ENCODE results near the gene ARL13B.
A peak's percentile ranks its signal among the peaks of the same experiment; 100 is the strongest.

Gene ARL13B

DNA sequence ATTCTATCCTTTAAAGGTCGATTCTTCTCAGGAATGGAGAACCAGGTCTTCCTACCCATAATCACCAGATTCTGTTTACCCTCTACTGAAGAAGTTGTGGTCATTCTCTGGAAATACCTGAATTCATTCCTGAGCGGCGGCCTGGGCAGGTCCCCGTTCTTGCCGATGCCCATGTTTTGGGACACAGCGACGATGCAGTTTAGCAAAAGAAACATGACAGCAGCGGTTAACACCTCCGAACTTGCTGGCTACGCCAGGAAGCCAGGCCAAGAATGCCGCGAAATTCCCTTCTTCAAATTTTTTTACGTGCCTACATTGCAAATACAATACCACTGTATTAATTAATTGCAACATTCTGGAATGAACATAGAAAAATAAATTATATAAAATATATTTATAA lies 81.3 kb downstream of the ARL13B start:
- no peak overlapping the region for H3K4me3 ChIP-seq (ENCODE audit: low read depth, low read length)
- DNase-seq (ENCODE audit: low read depth): no peak
- TF ChIP-seq, protein P1, sequence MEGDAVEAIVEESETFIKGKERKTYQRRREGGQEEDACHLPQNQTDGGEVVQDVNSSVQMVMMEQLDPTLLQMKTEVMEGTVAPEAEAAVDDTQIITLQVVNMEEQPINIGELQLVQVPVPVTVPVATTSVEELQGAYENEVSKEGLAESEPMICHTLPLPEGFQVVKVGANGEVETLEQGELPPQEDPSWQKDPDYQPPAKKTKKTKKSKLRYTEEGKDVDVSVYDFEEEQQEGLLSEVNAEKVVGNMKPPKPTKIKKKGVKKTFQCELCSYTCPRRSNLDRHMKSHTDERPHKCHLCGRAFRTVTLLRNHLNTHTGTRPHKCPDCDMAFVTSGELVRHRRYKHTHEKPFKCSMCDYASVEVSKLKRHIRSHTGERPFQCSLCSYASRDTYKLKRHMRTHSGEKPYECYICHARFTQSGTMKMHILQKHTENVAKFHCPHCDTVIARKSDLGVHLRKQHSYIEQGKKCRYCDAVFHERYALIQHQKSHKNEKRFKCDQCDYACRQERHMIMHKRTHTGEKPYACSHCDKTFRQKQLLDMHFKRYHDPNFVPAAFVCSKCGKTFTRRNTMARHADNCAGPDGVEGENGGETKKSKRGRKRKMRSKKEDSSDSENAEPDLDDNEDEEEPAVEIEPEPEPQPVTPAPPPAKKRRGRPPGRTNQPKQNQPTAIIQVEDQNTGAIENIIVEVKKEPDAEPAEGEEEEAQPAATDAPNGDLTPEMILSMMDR (IDR thresholded peaks at IDR 0.05; ENCODE audit: control insufficient read depth, extremely low read depth, insufficient read depth): no peak

DNA sequence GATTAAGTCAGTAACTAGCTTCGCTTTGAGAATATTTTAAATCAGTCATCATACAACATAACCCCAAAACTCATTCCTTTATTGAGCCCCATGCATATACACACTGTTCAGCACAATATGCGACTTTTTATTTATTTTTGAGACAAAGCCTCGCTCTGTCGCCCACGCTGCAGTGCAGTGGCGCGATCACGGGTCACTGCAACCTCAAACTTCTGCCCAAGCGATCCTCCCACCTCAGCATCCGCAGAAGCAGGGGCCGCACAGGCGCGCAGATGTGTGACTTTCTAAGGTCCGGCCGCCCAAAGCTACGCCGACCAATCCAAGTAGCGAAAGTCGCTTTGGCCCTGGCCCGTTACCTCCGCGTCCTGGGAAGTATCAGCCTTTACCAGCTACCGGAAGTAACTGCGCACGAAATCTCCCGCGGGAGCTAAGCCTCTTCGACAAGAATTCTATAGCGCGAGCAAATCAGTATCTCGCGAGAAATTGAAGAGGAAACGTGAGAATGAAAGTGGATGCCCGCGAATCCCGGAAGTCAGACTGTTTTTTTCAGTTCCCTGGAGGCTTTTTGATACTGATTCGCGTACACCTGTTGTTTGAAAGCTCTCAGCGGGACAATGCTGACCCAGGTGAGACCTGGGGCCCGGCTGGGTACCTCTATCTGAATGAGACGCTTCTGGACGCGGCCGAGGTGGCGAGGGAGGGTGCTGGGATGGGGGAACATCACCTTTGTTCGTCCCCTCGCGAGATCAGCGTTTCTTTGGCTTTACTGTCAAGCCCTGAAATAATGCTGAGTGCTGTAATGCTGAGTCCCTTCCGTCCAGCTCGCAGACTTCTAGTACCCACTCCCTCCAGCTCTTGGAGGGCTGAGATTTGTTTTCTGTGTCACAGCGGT lies 82.8 kb downstream of the ARL13B start, which contains the start of the genes DHFR2 and NSUN3:
Gene DHFR2, minus strand, starts transcription at position 404 of the 892 bp plus-strand sequence. CDS start 1,405 bp downstream, outside the sequence.
Gene NSUN3, plus strand, starts transcription at position 549 of the 892 bp plus-strand sequence. Its CDS starts 66 bp downstream, at position 615.
- H3K4me3 ChIP-seq (ENCODE audit: low read depth, low read length): peak within 1 kb of the TSS; percentile 80
- DNase-seq (ENCODE audit: low read depth): peak; percentile 97
- TF ChIP-seq, protein P1 (IDR thresholded peaks at IDR 0.05; ENCODE audit: control insufficient read depth, extremely low read depth, insufficient read depth): 0 out of 2 replicates have a peak, but pooled peaks have one; percentile 4

DNA sequence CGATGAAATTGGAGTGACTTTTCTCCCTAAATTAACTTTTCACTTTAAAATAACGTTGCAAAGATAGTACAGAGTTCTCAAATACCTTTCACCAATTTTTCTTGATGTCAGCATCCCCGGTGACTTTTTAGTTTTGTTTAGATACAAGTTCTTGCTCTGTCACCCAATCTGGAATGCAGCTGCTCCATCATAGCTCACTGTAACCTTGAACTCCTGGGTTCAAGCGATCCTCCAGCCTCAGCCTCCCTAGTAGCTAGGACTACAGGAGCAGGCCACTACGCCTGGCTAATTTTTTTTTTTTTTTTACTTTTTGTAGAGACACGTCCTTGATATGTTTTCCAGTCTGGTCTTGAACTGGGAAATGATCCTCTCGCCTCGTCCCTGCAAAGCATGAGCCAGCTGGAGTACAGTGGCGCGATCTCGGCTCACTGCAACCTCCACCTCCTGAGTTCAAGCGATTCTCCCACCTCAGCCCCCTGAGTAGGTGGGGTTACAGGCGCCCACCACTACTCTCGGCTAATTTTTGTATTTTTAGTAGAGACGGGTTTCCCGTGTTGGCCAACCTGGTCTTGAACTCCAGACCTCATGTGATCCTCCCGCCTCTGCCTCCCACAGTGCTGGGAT lies 83.7 kb downstream of the ARL13B start:
- no peak for DNase-seq (ENCODE audit: low read depth)
- H3K4me3 ChIP-seq (ENCODE audit: low read depth, low read length): peak overlapping the region; percentile 80
- TF ChIP-seq, protein P1 (IDR thresholded peaks at IDR 0.05; ENCODE audit: control insufficient read depth, extremely low read depth, insufficient read depth): no peak

DNA sequence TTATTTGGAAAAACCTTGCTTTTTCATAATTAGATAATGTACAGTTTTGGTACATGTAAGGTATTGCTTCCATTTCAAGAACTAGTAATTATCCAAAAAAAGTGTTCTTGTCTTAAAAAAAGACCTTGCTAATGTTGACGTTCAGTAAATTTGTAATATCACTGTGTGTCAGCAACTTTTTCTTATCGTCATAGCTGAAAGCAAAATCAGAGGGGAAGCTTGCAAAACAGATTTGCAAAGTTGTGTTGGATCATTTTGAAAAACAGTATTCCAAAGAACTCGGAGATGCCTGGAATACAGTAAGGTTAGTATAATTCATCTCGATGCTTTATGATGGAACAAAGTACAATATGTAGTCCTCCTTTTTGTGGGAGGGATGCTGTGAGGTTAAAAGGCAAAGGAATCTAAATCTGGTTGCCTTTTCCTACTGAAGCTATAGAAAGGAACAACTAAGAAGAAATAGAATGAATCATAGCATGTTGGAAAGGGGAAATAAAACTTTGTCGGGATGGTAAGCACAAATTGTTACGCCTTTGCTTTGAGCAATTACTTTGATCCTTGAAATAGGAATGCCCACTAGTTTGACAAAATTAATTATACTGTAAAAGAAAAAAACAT lies 84.4 kb downstream of the ARL13B start:
- no peak for DNase-seq (ENCODE audit: low read depth)
- TF ChIP-seq, protein P1 (IDR thresholded peaks at IDR 0.05; ENCODE audit: control insufficient read depth, extremely low read depth, insufficient read depth): no peak
- peak overlapping the region; percentile 80 for H3K4me3 ChIP-seq (ENCODE audit: low read depth, low read length)

DNA sequence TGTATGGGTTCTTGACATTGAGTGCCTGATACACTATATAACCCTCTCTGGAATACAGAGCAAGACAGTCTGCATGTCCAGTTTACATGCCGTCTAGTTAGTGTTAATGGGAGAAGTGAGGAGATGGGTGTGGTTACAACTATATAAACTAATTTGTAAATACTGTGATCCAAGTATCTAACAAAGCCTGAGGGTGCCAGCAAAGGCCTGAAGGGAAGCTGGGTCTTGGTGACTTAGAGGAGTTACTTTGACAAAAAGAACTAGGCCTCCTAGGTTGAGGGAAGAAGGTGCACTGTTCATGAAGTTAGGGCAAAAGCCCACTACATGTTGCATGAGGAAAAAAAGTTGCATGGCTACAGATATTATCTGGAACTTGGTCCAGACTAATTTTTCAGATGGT lies 85.2 kb downstream of the ARL13B start:
- DNase-seq (ENCODE audit: low read depth): no peak
- TF ChIP-seq, protein P1 (IDR thresholded peaks at IDR 0.05; ENCODE audit: control insufficient read depth, extremely low read depth, insufficient read depth): no peak
- H3K4me3 ChIP-seq (ENCODE audit: low read depth, low read length): no peak overlapping the region

DNA sequence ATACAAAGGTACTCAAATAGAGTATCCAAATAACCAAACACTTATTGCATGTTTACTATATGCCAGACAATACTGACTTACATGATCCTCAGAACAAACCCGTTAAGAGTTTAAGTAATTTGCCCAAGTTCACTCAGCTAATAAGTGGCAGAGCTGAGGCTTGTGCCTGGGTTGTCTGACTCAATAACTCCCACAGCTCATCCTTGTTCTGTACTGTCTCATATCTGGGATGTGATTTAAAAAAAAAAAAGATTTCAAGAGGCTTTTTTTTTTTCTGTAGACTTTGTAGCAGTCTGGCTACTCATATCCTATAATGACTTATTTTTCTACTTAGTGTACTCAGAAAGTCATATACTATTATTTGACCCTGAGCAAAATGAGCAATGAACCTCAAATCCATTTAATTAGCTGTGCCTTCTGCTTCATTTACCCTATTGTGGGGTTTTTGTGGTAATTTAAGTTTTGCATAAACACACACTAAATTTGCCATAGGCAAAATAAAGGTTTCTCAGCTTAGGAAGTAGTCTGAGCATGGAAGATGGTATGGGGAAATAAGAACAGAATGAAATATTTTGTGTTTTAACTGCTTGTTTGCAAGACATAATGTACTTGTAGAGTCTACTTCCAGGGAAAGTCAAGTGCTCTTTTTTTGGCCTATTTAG lies 86.0 kb downstream of the ARL13B start:
- H3K4me3 ChIP-seq (ENCODE audit: low read depth, low read length): no peak overlapping the region
- DNase-seq (ENCODE audit: low read depth): no peak
- TF ChIP-seq, protein P1 (IDR thresholded peaks at IDR 0.05; ENCODE audit: control insufficient read depth, extremely low read depth, insufficient read depth): no peak

Data from LNCaP clone FGC (cell line).